Measurements from ENCODE around the gene TMEM145. TPM values are rescaled to one million over a fixed set of nuclear protein-coding genes. Genes with fewer than 3 reads are reported as not detected.

The TMEM145 gene
- total RNA-seq, 1 donor from 2014 or later: not detected

- H3K4me3 ChIP-seq (ENCODE audit: insufficient read depth, low read depth, low read length): peak overlapping the region; percentile 73
- DNase-seq (ENCODE audit: low read depth): no peak
- TF ChIP-seq EZH2 (IDR thresholded peaks at IDR 0.05; ENCODE audit: insufficient read depth, low read length) (no peak), CTCF (IDR thresholded peaks at IDR 0.05; ENCODE audit: insufficient read depth, low read depth, low read length) (no peak)
- Mint-ChIP-seq H3K36me3 (ENCODE audit: low read depth, unreplicated experiment) (peaks cover 4% of the 10 kb centered on the region), H3K4me3 (ENCODE audit: unreplicated experiment) (peak overlapping the region; percentile 87), H3K27me3 (ENCODE audit: low read depth, unreplicated experiment) (no peaks in the 10 kb centered on the region), H3K27ac (ENCODE audit: unreplicated experiment) (peak overlapping the region; percentile 70), H3K9me3 (ENCODE audit: unreplicated experiment) (peaks cover 2% of the 10 kb centered on the region), H3K4me1 (ENCODE audit: low read depth, unreplicated experiment) (peaks cover 21% of the 10 kb centered on the region)
- H3K9ac ChIP-seq (ENCODE audit: low read length): peak overlapping the region; percentile 87
- H4K20me1 ChIP-seq (ENCODE audit: insufficient read depth, low read length): peaks cover 59% of the 10 kb centered on the region
- no peak overlapping the region for H2AFZ ChIP-seq (ENCODE audit: low read depth, low read length)
- peak overlapping the region; percentile 100 for H3K4me2 ChIP-seq (ENCODE audit: low read length)
- H3K27me3 ChIP-seq (ENCODE audit: insufficient read depth, low read length): no peaks in the 10 kb centered on the region
- H3K36me3 ChIP-seq (ENCODE audit: insufficient read depth, low read length): peaks cover 12% of the 10 kb centered on the region
- no peaks in the 10 kb centered on the region for H3K9me3 ChIP-seq (ENCODE audit: insufficient read depth, low read depth, low read length)
- peak overlapping the region; percentile 19 for H3K27ac ChIP-seq (ENCODE audit: low read depth, low read length)
- H3K4me1 ChIP-seq (ENCODE audit: insufficient read depth, low read length): peaks cover 46% of the 10 kb centered on the region
- no peak for FAIRE-seq
- H3K79me2 ChIP-seq (ENCODE audit: insufficient read depth, low read length): peaks cover 49% of the 10 kb centered on the region
Measured at GRCh38 chr19:42284591-42285341, 28.3 kb upstream of the TMEM145 start.

- H3K4me1 Mint-ChIP-seq (ENCODE audit: low read depth, unreplicated experiment): peaks cover 21% of the 10 kb centered on the region
- H3K9me3 Mint-ChIP-seq (ENCODE audit: unreplicated experiment): peaks cover 2% of the 10 kb centered on the region
- H2AFZ ChIP-seq (ENCODE audit: low read depth, low read length): no peak overlapping the region
- H3K36me3 Mint-ChIP-seq (ENCODE audit: low read depth, unreplicated experiment): peaks cover 4% of the 10 kb centered on the region
- DNase-seq (ENCODE audit: low read depth) (no peak), FAIRE-seq (no peak)
- H3K79me2 ChIP-seq (ENCODE audit: insufficient read depth, low read length): peaks cover 51% of the 10 kb centered on the region
- peaks cover 13% of the 10 kb centered on the region for H3K36me3 ChIP-seq (ENCODE audit: insufficient read depth, low read length)
- peak overlapping the region; percentile 100 for H3K4me2 ChIP-seq (ENCODE audit: low read length)
- no peaks in the 10 kb centered on the region for H3K27me3 Mint-ChIP-seq (ENCODE audit: low read depth, unreplicated experiment)
- no peak overlapping the region for H3K27ac ChIP-seq (ENCODE audit: low read depth, low read length)
- H3K4me3 ChIP-seq (ENCODE audit: insufficient read depth, low read depth, low read length): peak overlapping the region; percentile 73
- H3K9me3 ChIP-seq (ENCODE audit: insufficient read depth, low read depth, low read length): no peaks in the 10 kb centered on the region
- peaks cover 45% of the 10 kb centered on the region for H3K4me1 ChIP-seq (ENCODE audit: insufficient read depth, low read length)
- H3K27ac Mint-ChIP-seq (ENCODE audit: unreplicated experiment): no peak overlapping the region
- H3K9ac ChIP-seq (ENCODE audit: low read length): peak overlapping the region; percentile 87
- peak overlapping the region; percentile 87 for H3K4me3 Mint-ChIP-seq (ENCODE audit: unreplicated experiment)
- no peak for TF ChIP-seq CTCF (IDR thresholded peaks at IDR 0.05; ENCODE audit: insufficient read depth, low read depth, low read length)
- TF ChIP-seq EZH2 (IDR thresholded peaks at IDR 0.05; ENCODE audit: insufficient read depth, low read length): no peak
- H4K20me1 ChIP-seq (ENCODE audit: insufficient read depth, low read length): peaks cover 66% of the 10 kb centered on the region
- H3K27me3 ChIP-seq (ENCODE audit: insufficient read depth, low read length): no peaks in the 10 kb centered on the region
Measured at GRCh38 chr19:42285541-42285941, 27.6 kb upstream of the TMEM145 start.

- Histone ChIP-seq H3K27me3 (ENCODE audit: insufficient read depth, low read length) (no peaks in the 10 kb centered on the region), H3K4me3 (ENCODE audit: insufficient read depth, low read depth, low read length) (no peak overlapping the region), H2AFZ (ENCODE audit: low read depth, low read length) (no peak overlapping the region), H3K36me3 (ENCODE audit: insufficient read depth, low read length) (peaks cover 15% of the 10 kb centered on the region), H3K79me2 (ENCODE audit: insufficient read depth, low read length) (peaks cover 51% of the 10 kb centered on the region), H3K27ac (ENCODE audit: low read depth, low read length) (no peak overlapping the region), H3K9ac (ENCODE audit: low read length) (peak overlapping the region; percentile 87), H4K20me1 (ENCODE audit: insufficient read depth, low read length) (peaks cover 69% of the 10 kb centered on the region), H3K4me1 (ENCODE audit: insufficient read depth, low read length) (peaks cover 45% of the 10 kb centered on the region), H3K9me3 (ENCODE audit: insufficient read depth, low read depth, low read length) (no peaks in the 10 kb centered on the region), H3K4me2 (ENCODE audit: low read length) (peak overlapping the region; percentile 100)
- DNase-seq (ENCODE audit: low read depth) (no peak), FAIRE-seq (no peak)
- Mint-ChIP-seq H3K27ac (ENCODE audit: unreplicated experiment) (no peak overlapping the region), H3K9me3 (ENCODE audit: unreplicated experiment) (peaks cover 2% of the 10 kb centered on the region), H3K27me3 (ENCODE audit: low read depth, unreplicated experiment) (no peaks in the 10 kb centered on the region), H3K36me3 (ENCODE audit: low read depth, unreplicated experiment) (peaks cover 4% of the 10 kb centered on the region), H3K4me1 (ENCODE audit: low read depth, unreplicated experiment) (peaks cover 21% of the 10 kb centered on the region), H3K4me3 (ENCODE audit: unreplicated experiment) (peak overlapping the region; percentile 87)
- no peak for TF ChIP-seq CTCF (IDR thresholded peaks at IDR 0.05; ENCODE audit: insufficient read depth, low read depth, low read length)
- no peak for TF ChIP-seq EZH2 (IDR thresholded peaks at IDR 0.05; ENCODE audit: insufficient read depth, low read length)
Measured at GRCh38 chr19:42285988-42286348, 27.1 kb upstream of the TMEM145 start.
